OCI-LY7 (cell line): ENCODE data around the gene WDR38. TPM values are rescaled to one million over a fixed set of nuclear protein-coding genes. Genes with fewer than 3 reads are reported as not detected.

Source experiments
- BruUV-seq: library from RNA; stranded (reverse); fragments of 400-500 nt; replicated peaks from 2 replicates; lab custom pipeline; 2021; lab: Mats Ljungman, UMichigan
- CTCF ChIA-PET: fragments of 300-600 bp; sonication (Branson Sonifier 250); formaldehyde crosslinking; loops from one replicate; lab custom pipeline; 2022; ENCODE audit warnings: antibody characterized with exemption; ENCODE audit not compliant: unreplicated experiment; lab: Charles Lee
- POLR2A ChIA-PET: fragments of 300-600 bp; sonication (Branson Sonifier 250); formaldehyde crosslinking; loops from one replicate; lab custom pipeline; 2022; ENCODE audit warnings: antibody characterized with exemption; lab: Charles Lee
- DNase-seq: peaks from one replicate; pipeline ENCODE4 v3.0.0-alpha.2; 2015; ENCODE audit warnings: low spot score
- H2AFZ ChIP-seq: fragments of 200-600 bp; sonication (generic), shearing (Covaris generic); 2 replicates; pipeline ENCODE4 v1.6.1; 2014; ENCODE audit warnings: mild to moderate bottlenecking, antibody characterized with exemption, low read length, moderate library complexity
- H3K27ac ChIP-seq: fragments of 200-600 bp; sonication (generic); 2 replicates; pipeline ENCODE4 v1.5.1; 2014; ENCODE audit warnings: mixed run types, low read depth, mild to moderate bottlenecking, moderate library complexity, low read length, inconsistent platforms; ENCODE audit not compliant: poor library complexity, severe bottlenecking
- H3K36me3 ChIP-seq: fragments of 200-600 bp; sonication (generic); 2 replicates; pipeline ENCODE4 v1.6.1; 2014; ENCODE audit warnings: mild to moderate bottlenecking, antibody characterized with exemption, low read length, moderate library complexity, mixed read lengths; ENCODE audit not compliant: insufficient read depth
- H3K4me1 ChIP-seq: fragments of 200-600 bp; sonication (generic); 2 replicates; pipeline ENCODE4 v1.5.1; 2014; ENCODE audit warnings: mild to moderate bottlenecking, low read length; ENCODE audit not compliant: insufficient read depth, poor library complexity, severe bottlenecking
- H3K4me2 ChIP-seq: fragments of 200-600 bp; sonication (generic); 2 replicates; pipeline ENCODE4 v1.6.1; 2014; ENCODE audit warnings: mild to moderate bottlenecking, low read length
- H3K4me3 ChIP-seq: fragments of 200-600 bp; sonication (generic); 2 replicates; pipeline ENCODE4 v1.5.1; 2014; ENCODE audit warnings: mild to moderate bottlenecking, low read depth, low read length; ENCODE audit not compliant: poor library complexity, severe bottlenecking
- H3K79me2 ChIP-seq: fragments of 200-600 bp; sonication (generic); 2 replicates; pipeline ENCODE4 v1.6.1; 2016; ENCODE audit warnings: low read depth, mild to moderate bottlenecking, low read length, moderate library complexity, mixed read lengths; ENCODE audit not compliant: insufficient read depth
- H3K9me2 ChIP-seq: fragments of 200-600 bp; sonication (generic); 2 replicates; pipeline ENCODE4 v1.6.1; 2016; ENCODE audit warnings: mild to moderate bottlenecking, low read length, mixed read lengths; ENCODE audit not compliant: insufficient read depth
- H3K9me3 ChIP-seq: fragments of 200-600 bp; sonication (generic); 2 replicates; pipeline ENCODE4 v1.6.1; 2014; ENCODE audit warnings: mild to moderate bottlenecking, mixed run types, low read length, mixed read lengths
- H4K20me1 ChIP-seq: fragments of 200-600 bp; sonication (generic); 2 replicates; pipeline ENCODE4 v1.6.1; 2014; ENCODE audit warnings: mild to moderate bottlenecking, antibody characterized with exemption, low read length, moderate library complexity, mixed read lengths; ENCODE audit not compliant: insufficient read depth
- EZH2phosphoT487 ChIP-seq: fragments of 200-600 bp; sonication (generic); IDR thresholded peaks from 2 replicates; pipeline ENCODE4 v1.6.1; 2018; ENCODE audit warnings: low read depth, borderline replicate concordance, mild to moderate bottlenecking, mixed run types, antibody characterized with exemption, low read length, moderate library complexity, mixed read lengths
- intact Hi-C: fragments of 100-400 bp; cut with micrococcal nuclease; formaldehyde crosslinking; loops from one replicate; pipeline ENCODE4 v1.10.0; 2022; ENCODE audit not compliant: unreplicated experiment
- total RNA-seq, 2 experiments: library from RNA; depleted of rRNA in 1 of 2; stranded (reverse); fragments of >200 nt in 1 of 2; shearing (Covaris generic) in 1 of 2; gene quantifications; 2 replicates each; pipeline ENCODE4 v1.2.3, GENCODE V29; 2014 to 2022
- TF ChIP-seq, protein P1 (sequence below): fragments of 200-600 bp; sonication (generic); conservative IDR thresholded peaks from 2 replicates; pipeline ENCODE4 v1.5.1; 2014; ENCODE audit warnings: mild to moderate bottlenecking, antibody characterized with exemption, low read length, moderate library complexity, mixed read lengths

The WDR38 gene
- total RNA-seq, 2 experiments from 2014 or later = not detected

DNA sequence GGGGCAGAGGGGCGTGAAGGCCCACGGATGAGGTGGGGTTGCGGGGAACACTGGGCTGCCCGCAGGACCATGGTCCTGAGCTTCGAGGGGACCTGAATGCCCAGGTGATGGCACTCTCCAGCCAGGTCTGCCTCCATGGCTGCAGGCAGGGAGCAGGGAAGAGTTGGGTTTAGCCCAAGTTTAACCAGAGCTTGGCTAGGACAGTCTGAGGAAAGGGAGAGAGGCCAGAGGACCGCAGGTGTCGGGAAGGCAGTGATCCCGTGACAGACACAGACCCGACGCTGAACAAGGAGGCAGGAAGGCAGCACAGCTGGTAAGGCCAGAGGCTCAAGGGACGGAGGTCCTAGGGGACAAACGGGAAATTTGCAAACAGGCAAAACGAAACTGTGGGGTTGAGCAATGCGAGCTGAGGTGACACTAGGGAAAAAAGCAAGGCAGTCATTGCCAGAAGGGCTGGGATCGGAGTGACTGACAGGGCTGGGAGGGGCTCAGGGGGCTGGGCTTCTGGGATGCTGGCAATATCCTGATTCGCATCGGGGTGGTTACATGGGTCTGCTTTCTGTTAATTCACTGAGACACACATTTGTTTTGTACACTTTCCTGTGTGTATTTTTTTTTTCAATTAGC lies 33.7 kb downstream of the WDR38 start:
- DNase-seq = no peak
- no peaks in the 10 kb centered on the region for H3K79me2 ChIP-seq
- no peak overlapping the region for H3K27ac ChIP-seq
- H2AFZ ChIP-seq = no peak overlapping the region
- ChIA-PET POLR2A (interaction anchor here (0.6 kb wide), 1 partner anchor 19 kb away, joined by 4 read pairs; no protein-coding TSS in a partner anchor), CTCF (no interaction called here)
- intact Hi-C loops = no loop called here
- H3K9me3 ChIP-seq = no peaks in the 10 kb centered on the region
- BruUV-seq = TSS peak; percentile 55
- H3K4me3 ChIP-seq = no peak overlapping the region
- no peak overlapping the region for H3K4me2 ChIP-seq
- no peaks in the 10 kb centered on the region for H4K20me1 ChIP-seq
- H3K36me3 ChIP-seq = peaks cover 53% of the 10 kb centered on the region
- H3K4me1 ChIP-seq = no peaks in the 10 kb centered on the region
- TF ChIP-seq, protein P1, sequence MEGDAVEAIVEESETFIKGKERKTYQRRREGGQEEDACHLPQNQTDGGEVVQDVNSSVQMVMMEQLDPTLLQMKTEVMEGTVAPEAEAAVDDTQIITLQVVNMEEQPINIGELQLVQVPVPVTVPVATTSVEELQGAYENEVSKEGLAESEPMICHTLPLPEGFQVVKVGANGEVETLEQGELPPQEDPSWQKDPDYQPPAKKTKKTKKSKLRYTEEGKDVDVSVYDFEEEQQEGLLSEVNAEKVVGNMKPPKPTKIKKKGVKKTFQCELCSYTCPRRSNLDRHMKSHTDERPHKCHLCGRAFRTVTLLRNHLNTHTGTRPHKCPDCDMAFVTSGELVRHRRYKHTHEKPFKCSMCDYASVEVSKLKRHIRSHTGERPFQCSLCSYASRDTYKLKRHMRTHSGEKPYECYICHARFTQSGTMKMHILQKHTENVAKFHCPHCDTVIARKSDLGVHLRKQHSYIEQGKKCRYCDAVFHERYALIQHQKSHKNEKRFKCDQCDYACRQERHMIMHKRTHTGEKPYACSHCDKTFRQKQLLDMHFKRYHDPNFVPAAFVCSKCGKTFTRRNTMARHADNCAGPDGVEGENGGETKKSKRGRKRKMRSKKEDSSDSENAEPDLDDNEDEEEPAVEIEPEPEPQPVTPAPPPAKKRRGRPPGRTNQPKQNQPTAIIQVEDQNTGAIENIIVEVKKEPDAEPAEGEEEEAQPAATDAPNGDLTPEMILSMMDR = no peak
- TF ChIP-seq EZH2phosphoT487 = no peak
- H3K9me2 ChIP-seq = no peaks in the 10 kb centered on the region

DNA sequence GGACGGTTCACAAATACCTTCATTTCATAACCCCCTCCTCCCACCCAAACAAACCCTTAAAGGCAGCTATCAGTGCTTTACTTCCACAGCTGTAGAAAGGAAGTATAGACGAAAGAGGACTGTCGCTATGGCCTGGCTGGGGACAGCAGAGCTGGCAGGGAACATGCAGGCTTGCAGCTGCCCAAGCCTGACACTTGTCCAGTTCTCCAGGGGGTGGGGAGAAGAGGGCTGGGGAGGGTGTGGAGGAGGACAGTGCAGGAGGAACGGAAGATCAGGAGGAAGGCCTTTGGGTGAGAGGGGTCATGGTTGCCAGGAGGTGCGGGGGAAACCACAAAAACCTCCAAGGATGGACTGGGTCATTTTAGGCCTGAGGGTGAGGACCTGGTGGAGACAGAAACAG lies 34.6 kb downstream of the WDR38 start:
- Histone ChIP-seq H3K27ac (no peak overlapping the region), H3K9me3 (no peaks in the 10 kb centered on the region), H3K4me1 (no peaks in the 10 kb centered on the region), H3K79me2 (no peaks in the 10 kb centered on the region), H4K20me1 (no peaks in the 10 kb centered on the region), H2AFZ (no peak overlapping the region), H3K4me2 (no peak overlapping the region), H3K4me3 (no peak overlapping the region), H3K9me2 (no peaks in the 10 kb centered on the region), H3K36me3 (peaks cover 60% of the 10 kb centered on the region)
- no peak for DNase-seq
- ChIA-PET POLR2A (no interaction called here), CTCF (no interaction called here)
- intact Hi-C loops = no loop called here
- TF ChIP-seq, protein P1 = no peak
- no peak for TF ChIP-seq EZH2phosphoT487
- BruUV-seq = no TSS peak

DNA sequence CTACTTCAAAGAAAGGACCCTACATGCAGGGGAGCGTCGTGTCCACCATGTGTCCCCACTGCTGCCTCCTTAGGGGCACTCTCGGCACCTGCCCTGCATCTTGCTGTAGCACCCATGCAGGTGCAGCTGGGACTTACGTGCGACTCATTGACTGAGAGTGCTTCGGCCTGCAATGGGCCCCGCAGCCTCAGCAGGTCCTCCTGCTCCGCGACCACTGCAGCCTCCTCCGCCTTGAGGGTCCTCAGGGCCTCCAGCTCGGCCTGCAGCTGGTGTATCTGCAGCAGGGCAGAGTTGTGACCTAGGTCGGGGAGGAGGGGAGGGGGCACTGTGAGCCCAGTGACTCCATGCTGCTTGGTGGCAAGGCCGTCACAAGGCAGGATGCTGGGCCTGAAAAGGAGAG lies 35.7 kb downstream of the WDR38 start:
- intact Hi-C loops = no loop called here
- no peak for DNase-seq
- Histone ChIP-seq H3K27ac (no peak overlapping the region), H2AFZ (no peak overlapping the region), H4K20me1 (no peaks in the 10 kb centered on the region), H3K79me2 (no peaks in the 10 kb centered on the region), H3K9me2 (no peaks in the 10 kb centered on the region), H3K9me3 (no peaks in the 10 kb centered on the region), H3K4me3 (no peak overlapping the region), H3K4me2 (no peak overlapping the region), H3K4me1 (no peaks in the 10 kb centered on the region), H3K36me3 (peaks cover 71% of the 10 kb centered on the region)
- no TSS peak for BruUV-seq
- TF ChIP-seq, protein P1 = no peak
- TF ChIP-seq EZH2phosphoT487 = no peak
- ChIA-PET CTCF (no interaction called here), POLR2A (interaction anchor here (1.0 kb wide), 1 partner anchor 11 kb away, joined by 3 read pairs; no protein-coding TSS in a partner anchor)
